ENCODE results near the gene POLR3C. TPM values are rescaled to one million over a fixed set of nuclear protein-coding genes. Genes with fewer than 3 reads are reported as not detected.

The POLR3C gene
- total and polyA plus RNA-seq, 5 donors from 2014 or later, result 30.3 to 52.2 (median 45.8) TPM

DNA sequence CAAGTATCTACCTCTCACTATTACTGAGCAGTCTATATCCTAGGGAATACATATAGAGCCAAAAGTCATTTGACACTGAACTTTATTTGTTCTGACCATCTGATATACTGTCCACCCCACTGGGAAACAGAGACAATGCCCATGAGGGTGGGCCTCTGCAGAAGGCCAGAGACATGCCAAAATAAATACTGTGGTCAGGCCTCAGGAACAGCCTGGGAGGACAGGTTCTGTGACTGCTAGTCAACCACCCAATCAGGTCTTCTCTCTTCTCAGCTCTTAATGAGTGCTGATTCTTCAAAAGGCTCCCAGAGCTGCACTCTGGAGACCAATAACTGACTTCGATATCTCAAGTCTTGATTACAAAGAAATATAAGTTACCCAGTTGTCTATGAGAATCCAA is 67.1 kb downstream of the POLR3C start:
- H3K27ac ChIP-seq (ENCODE audit: insufficient read depth, low read length, poor library complexity, severe bottlenecking), result no peak overlapping the region
- H3K27ac Mint-ChIP-seq, result no peak overlapping the region

DNA sequence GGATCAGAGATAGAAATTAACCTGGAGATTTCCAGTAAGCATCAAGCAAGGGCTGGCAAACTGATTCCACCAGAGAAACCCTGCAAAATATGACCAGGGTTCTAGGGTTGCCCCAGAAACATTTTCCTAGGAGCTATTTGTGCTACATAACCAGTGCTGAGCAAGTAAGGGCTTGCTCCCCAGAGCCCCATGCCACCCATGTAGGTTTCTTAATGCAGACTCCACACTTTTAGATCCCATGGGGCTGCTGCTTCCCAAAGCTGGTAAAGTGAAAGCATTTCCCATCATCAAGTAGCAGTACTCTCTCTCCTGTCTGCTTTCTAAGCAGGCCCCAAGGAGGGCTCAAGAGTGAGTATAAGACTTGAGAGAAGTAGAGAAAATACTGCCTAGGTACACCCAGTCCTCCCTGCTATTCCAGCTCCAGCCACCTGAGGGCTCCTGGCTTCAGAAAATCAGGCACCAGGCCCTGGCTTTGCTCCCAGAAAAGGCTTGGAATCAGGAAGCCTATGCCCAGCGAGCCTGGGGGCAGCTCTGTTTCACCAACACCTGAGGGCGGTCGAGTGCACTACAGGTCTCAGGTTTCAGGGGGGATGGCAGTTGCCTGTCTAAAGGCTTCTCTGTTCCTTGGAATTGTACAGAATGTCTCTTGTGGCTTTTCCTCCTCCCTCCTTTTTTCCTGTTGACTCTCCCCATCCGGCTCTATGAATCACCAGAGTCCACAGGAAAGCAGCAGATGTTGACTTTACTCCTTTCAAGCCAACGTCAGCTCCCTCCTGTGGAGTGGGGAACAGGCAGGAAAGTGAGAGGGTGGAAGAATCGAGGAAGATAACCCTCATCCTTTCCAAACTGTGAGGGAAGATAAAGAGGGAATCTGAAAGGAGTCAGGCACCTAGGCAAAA is 67.8 kb downstream of the POLR3C start:
- ATAC-seq (ENCODE audit: low read depth in 2 of 2) (peak; percentile 58 to 64), DNase-seq (peak; percentile 23 to 60 (median 42))
- Mint-ChIP-seq H3K36me3 (peaks cover 6% of the 10 kb centered on the region), H3K27ac (no peak overlapping the region), H3K9me3 (no peaks in the 10 kb centered on the region), H3K4me1 (peaks cover 0 to 1% (median under 1%) of the 10 kb centered on the region in 4 donors), H3K4me3 (no peak overlapping the region), H3K27me3 (peaks cover 9% of the 10 kb centered on the region)
- H3K36me3 ChIP-seq (ENCODE audit: control insufficient read depth, insufficient read depth, low read length), result no peaks in the 10 kb centered on the region
- no peaks in the 10 kb centered on the region for H3K27me3 ChIP-seq (ENCODE audit: control insufficient read depth, insufficient read depth, low read length)
- H3K4me3 ChIP-seq (ENCODE audit: low read depth, low read length), result no peak overlapping the region
- no peaks in the 10 kb centered on the region for H3K9me3 ChIP-seq (ENCODE audit: control insufficient read depth in 2 of 2, low read length in 2 of 2)
- no peak overlapping the region for H3K27ac ChIP-seq (ENCODE audit: insufficient read depth, low read length, poor library complexity, severe bottlenecking)
- H3K4me1 ChIP-seq (ENCODE audit: control insufficient read depth, insufficient read depth, low read length, poor library complexity, severe bottlenecking), result no peaks in the 10 kb centered on the region

More for the DNA sequence above, 67.1 kb downstream of the POLR3C start:
- no peaks in the 10 kb centered on the region for H3K36me3 Mint-ChIP-seq
- H3K27me3 Mint-ChIP-seq, result peaks cover 15% of the 10 kb centered on the region
- DNase-seq, result no peak
- ATAC-seq (ENCODE audit: low read depth in 2 of 2), result no peak
- Histone ChIP-seq H3K9me3 (ENCODE audit: control insufficient read depth in 2 of 2, low read length in 2 of 2) (no peaks in the 10 kb centered on the region), H3K4me3 (ENCODE audit: low read depth, low read length) (no peak overlapping the region), H3K4me1 (ENCODE audit: control insufficient read depth, insufficient read depth, low read length, poor library complexity, severe bottlenecking) (peaks cover 5% of the 10 kb centered on the region), H3K36me3 (ENCODE audit: control insufficient read depth, insufficient read depth, low read length) (no peaks in the 10 kb centered on the region), H3K27me3 (ENCODE audit: control insufficient read depth, insufficient read depth, low read length) (no peaks in the 10 kb centered on the region)
- H3K4me1 Mint-ChIP-seq, result peaks cover 0 to 6% (median 4%) of the 10 kb centered on the region in 4 donors
- no peaks in the 10 kb centered on the region for H3K9me3 Mint-ChIP-seq
- H3K4me3 Mint-ChIP-seq, result no peak overlapping the region

DNA sequence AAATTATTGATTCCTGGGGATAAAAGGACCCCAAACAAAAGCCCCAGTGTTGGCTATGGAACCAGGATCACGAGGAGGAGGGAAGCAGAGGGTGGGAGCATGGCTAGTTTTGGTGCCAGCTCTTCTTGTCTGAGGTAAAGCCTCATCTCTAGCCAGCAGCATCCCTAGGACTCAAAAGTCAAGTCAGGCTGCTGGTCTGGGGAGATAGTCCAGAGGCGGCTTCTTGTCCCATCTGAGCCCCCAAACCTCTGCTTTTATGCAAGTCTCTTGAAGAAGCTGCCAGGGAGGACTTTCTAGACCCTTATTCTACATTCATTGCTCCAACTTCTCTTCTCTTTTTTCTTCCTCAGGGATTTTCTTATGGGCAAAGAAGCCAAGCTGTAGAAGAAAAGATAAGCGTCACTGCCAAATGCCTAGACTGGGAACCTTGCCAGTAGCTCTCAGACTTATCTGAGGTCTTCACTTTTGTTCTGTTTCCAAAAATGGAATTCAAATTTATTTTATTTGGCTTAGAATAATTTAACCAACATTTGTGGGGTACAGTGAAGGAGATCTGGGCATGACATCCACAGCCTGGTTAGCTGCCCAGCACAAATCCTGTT is 68.6 kb downstream of the POLR3C start:
- Histone ChIP-seq H3K36me3 (ENCODE audit: control insufficient read depth, insufficient read depth, low read length) (no peaks in the 10 kb centered on the region), H3K27ac (ENCODE audit: insufficient read depth, low read length, poor library complexity, severe bottlenecking) (no peak overlapping the region), H3K4me1 (ENCODE audit: control insufficient read depth, insufficient read depth, low read length, poor library complexity, severe bottlenecking) (no peaks in the 10 kb centered on the region), H3K9me3 (ENCODE audit: control insufficient read depth in 2 of 2, low read length in 2 of 2) (no peaks in the 10 kb centered on the region), H3K27me3 (ENCODE audit: control insufficient read depth, insufficient read depth, low read length) (no peaks in the 10 kb centered on the region), H3K4me3 (ENCODE audit: low read depth, low read length) (no peak overlapping the region)
- H3K4me1 Mint-ChIP-seq, result no peaks in the 10 kb centered on the region
- no peaks in the 10 kb centered on the region for H3K9me3 Mint-ChIP-seq
- H3K36me3 Mint-ChIP-seq, result peaks cover 12% of the 10 kb centered on the region
- H3K27me3 Mint-ChIP-seq, result peaks cover 7% of the 10 kb centered on the region
- no peak overlapping the region for H3K4me3 Mint-ChIP-seq
- no peak for DNase-seq
- no peak for ATAC-seq (ENCODE audit: low read depth in 2 of 2)
- no peak overlapping the region for H3K27ac Mint-ChIP-seq

DNA sequence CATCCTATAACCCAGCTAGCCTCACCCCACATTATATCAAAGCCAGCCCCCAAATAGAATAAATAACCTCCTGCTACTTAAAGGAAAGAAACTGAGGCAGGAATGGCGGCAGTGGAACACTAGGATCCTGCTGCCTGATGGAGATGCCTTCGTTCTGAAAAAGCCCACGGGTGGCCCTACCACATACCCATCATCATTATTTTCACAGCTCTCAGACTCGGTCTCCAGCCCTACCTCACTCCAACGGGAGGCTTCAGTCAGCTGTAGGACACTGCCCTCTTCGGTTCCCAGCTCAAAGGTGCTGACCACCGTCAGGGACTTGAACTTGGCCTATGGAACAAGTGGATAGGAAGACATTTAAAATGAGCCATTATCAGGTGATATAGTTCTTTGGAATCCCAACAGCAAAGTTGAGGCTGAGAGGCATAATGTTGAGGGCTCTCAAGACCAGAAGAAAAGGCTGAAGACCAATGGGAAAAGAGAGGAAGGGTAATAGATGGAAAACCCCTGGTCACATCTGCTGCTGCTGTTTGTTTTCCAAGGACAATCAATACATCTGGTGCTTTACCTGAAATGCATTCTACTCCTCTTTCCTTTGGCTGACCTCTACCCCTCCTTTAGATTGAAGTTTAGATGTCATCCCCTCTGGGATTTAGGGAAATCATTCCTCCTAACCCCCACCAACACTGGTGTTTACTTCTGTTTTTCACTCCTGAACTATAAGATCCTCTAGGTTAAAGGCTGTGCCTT is 69.5 kb downstream of the POLR3C start:
- no peaks in the 10 kb centered on the region for H3K9me3 Mint-ChIP-seq
- H3K36me3 Mint-ChIP-seq, result peaks cover 15% of the 10 kb centered on the region
- no peaks in the 10 kb centered on the region for H3K9me3 ChIP-seq (ENCODE audit: control insufficient read depth in 2 of 2, low read length in 2 of 2)
- DNase-seq (no peak), ATAC-seq (ENCODE audit: low read depth in 2 of 2) (no peak)
- H3K4me1 ChIP-seq (ENCODE audit: control insufficient read depth, insufficient read depth, low read length, poor library complexity, severe bottlenecking), result no peaks in the 10 kb centered on the region
- peak overlapping the region in 1 of 3 donors; percentile 22 for H3K27ac Mint-ChIP-seq
- H3K4me3 ChIP-seq (ENCODE audit: low read depth, low read length), result no peak overlapping the region
- no peaks in the 10 kb centered on the region for H3K4me1 Mint-ChIP-seq
- no peaks in the 10 kb centered on the region for H3K36me3 ChIP-seq (ENCODE audit: control insufficient read depth, insufficient read depth, low read length)
- H3K27ac ChIP-seq (ENCODE audit: insufficient read depth, low read length, poor library complexity, severe bottlenecking), result no peak overlapping the region
- no peak overlapping the region for H3K4me3 Mint-ChIP-seq
- no peaks in the 10 kb centered on the region for H3K27me3 ChIP-seq (ENCODE audit: control insufficient read depth, insufficient read depth, low read length)
- H3K27me3 Mint-ChIP-seq, result peaks cover 3% of the 10 kb centered on the region

Other genes with a start within 250 kb of the POLR3C start
- 39.0 TPM for gene GPR89A, start 216.2 kb upstream of the POLR3C start, total RNA-seq
- 10 to 100 TPM; 21.9 to 31.3 (median 24.7) TPM for gene GPR89A, start 216.2 kb upstream of the POLR3C start, polyA plus RNA-seq
- not detected for gene PDZK1, start 116.8 kb upstream of the POLR3C start, total RNA-seq
- under 1 TPM in 2 of 4 donors, not detected in 2; 0.15 to 0.16 TPM for gene PDZK1, start 116.8 kb upstream of the POLR3C start, polyA plus RNA-seq
- gene CD160, start 104.7 kb upstream of the POLR3C start, total RNA-seq, result not detected
- gene CD160, start 104.7 kb upstream of the POLR3C start, polyA plus RNA-seq, result under 1 TPM in 3 of 4 donors, not detected in 1; 0.19 to 0.28 (median 0.21) TPM
- gene RNF115, start 105 bp upstream of the POLR3C start, total RNA-seq, result 17.3 TPM
- 1 to 10 TPM; 4.1 to 7.6 (median 6.0) TPM for gene RNF115, start 105 bp upstream of the POLR3C start, polyA plus RNA-seq
- 3.5 TPM for gene NUDT17, start 21.4 kb downstream of the POLR3C start, total RNA-seq
- gene NUDT17, start 21.4 kb downstream of the POLR3C start, polyA plus RNA-seq, result 1 to 10 TPM; 1.6 to 4.8 (median 2.8) TPM
- 21.9 TPM for gene PIAS3, start 34.9 kb downstream of the POLR3C start, total RNA-seq
- 10 to 100 TPM in 3 of 4 donors, 1 to 10 TPM in 1; 8.8 to 16.3 (median 11.8) TPM for gene PIAS3, start 34.9 kb downstream of the POLR3C start, polyA plus RNA-seq
- 0.17 TPM for gene ANKRD35, start 61.7 kb downstream of the POLR3C start, total RNA-seq
- gene ANKRD35, start 61.7 kb downstream of the POLR3C start, polyA plus RNA-seq, result under 1 TPM; 0.24 to 0.45 (median 0.29) TPM
- 1.1 TPM for gene ITGA10, start 85.8 kb downstream of the POLR3C start, total RNA-seq
- under 1 TPM in 2 of 4 donors, not detected in 2; 0.21 to 0.23 TPM for gene ITGA10, start 85.8 kb downstream of the POLR3C start, polyA plus RNA-seq
- 14.2 TPM for gene PEX11B, start 94.5 kb downstream of the POLR3C start, total RNA-seq
- 10 to 100 TPM; 50.4 to 71.8 (median 64.5) TPM for gene PEX11B, start 94.5 kb downstream of the POLR3C start, polyA plus RNA-seq
- 143 TPM for gene RBM8A, start 103.3 kb downstream of the POLR3C start, total RNA-seq
- 100 to 1,000 TPM; 143 to 176 (median 154) TPM for gene RBM8A, start 103.3 kb downstream of the POLR3C start, polyA plus RNA-seq
- gene LIX1L, start 133.8 kb downstream of the POLR3C start, total RNA-seq, result 36.2 TPM
- 10 to 100 TPM; 21.7 to 26.9 (median 25.9) TPM for gene LIX1L, start 133.8 kb downstream of the POLR3C start, polyA plus RNA-seq
- 1.6 TPM for gene ANKRD34A, start 140.4 kb downstream of the POLR3C start, total RNA-seq
- gene ANKRD34A, start 140.4 kb downstream of the POLR3C start, polyA plus RNA-seq, result under 1 TPM; 0.07 to 0.45 (median 0.31) TPM
- 30.8 TPM for gene POLR3GL, start 140.5 kb downstream of the POLR3C start, total RNA-seq
- gene POLR3GL, start 140.5 kb downstream of the POLR3C start, polyA plus RNA-seq, result 100 to 1,000 TPM; 103 to 129 (median 109) TPM
- 1,496 TPM for gene TXNIP, start 172.4 kb downstream of the POLR3C start, total RNA-seq
- gene TXNIP, start 172.4 kb downstream of the POLR3C start, polyA plus RNA-seq, result 1,000 to 10,000 TPM; 2,637 to 4,955 (median 3,590) TPM
- not detected for gene HJV, start 197.5 kb downstream of the POLR3C start, total RNA-seq
- not detected for gene HJV, start 197.5 kb downstream of the POLR3C start, polyA plus RNA-seq

All from CD4-positive, CD25-positive, alpha-beta regulatory T cell (primary cell).